Right lobe of liver (tissue), 6 donors: Measurements from ENCODE around the gene DDX46. TPM values are rescaled to one million over a fixed set of nuclear protein-coding genes. Genes with fewer than 3 reads are reported as not detected.

Experiments
- ATAC-seq, 4 donors: fragments of 200-7000 bp; cut with Tn5 transposase; one replicate each; pipeline ENCODE4 v1.9.1; 2020; ENCODE audit warnings: mild to moderate bottlenecking in 4 of 4, moderate library complexity in 4 of 4
- DNase-seq, 3 donors: peaks; one replicate each; pipeline ENCODE4 v3.0.0-alpha.2; 2020
- H3K27ac ChIP-seq, 3 donors: fragments of 200-600 bp; one replicate each; pipeline ENCODE4 v1.8.0; 2022
- H3K27me3 ChIP-seq, 2 donors: fragments of 200-600 bp; one replicate each; pipeline ENCODE4 v1.8.0; 2022
- H3K36me3 ChIP-seq, 4 donors: fragments of 200-600 bp; sonication (generic) in 1 of 4; one replicate each; pipeline versions ENCODE4 v1.5.1 to v1.8.0; 2017 to 2022; ENCODE audit warnings: control low read depth in 1 of 4
- H3K4me1 ChIP-seq, 4 donors: fragments of 200-600 bp; sonication (generic) in 1 of 4; one replicate each; pipeline versions ENCODE4 v1.5.1 to v1.8.0; 2017 to 2022; ENCODE audit warnings: control low read depth in 1 of 4
- H3K4me3 ChIP-seq, 3 donors: fragments of 200-600 bp; one replicate each; pipeline ENCODE4 v1.8.0; 2022
- H3K9me3 ChIP-seq, 4 donors: fragments of 200-600 bp; sonication (generic) in 1 of 4; one replicate each; pipeline versions ENCODE4 v1.5.1 to v1.8.0; 2017 to 2022; ENCODE audit warnings: control low read depth in 1 of 4
- POLR2A ChIP-seq: fragments of 450-650 bp; IDR thresholded peaks from one replicate; pipeline ENCODE4 v1.6.1; 2017; ENCODE audit warnings: antibody characterized with exemption, mild to moderate bottlenecking
- WGBS: methylation state at CpG from one replicate; pipeline ENCODE4 v1.1.6; 2018; ENCODE audit warnings: low coverage, low lambda C conversion rate; ENCODE audit not compliant: insufficient coverage; ENCODE audit errors: missing lambda C conversion rate; 5-methylcytosine and 5-hydroxymethylcytosine counted together
- intact Hi-C, 2 donors: fragments of 100-400 bp; cut with DNase I; formaldehyde crosslinking; loops; one replicate each; pipeline versions ENCODE4 v1.11.2 to v1.14.1; 2022
- total RNA-seq, 6 experiments: library from RNA; depleted of rRNA in 2 of 6; stranded (reverse); fragments of >200 nt in 2 of 6; fragmentation: NEBNext Ultra II Directional in 3 of 6; extraction: Animal tissue kit (Norgen Biotek cat#: 25700) in 3 of 6; gene quantifications; one replicate each; pipeline versions ENCODE4 v1.1.0 to v1.2.4, GENCODE V29; 2016 to 2023
- TF ChIP-seq, protein P1 (sequence below), 4 donors: fragments of 200-600 bp in 3 of 4; fragments of 450-650 bp in 1 of 4; IDR thresholded peaks; one replicate each; pipeline versions ENCODE4 v1.5.1 to v1.8.0; 2016 to 2022; ENCODE audit warnings: antibody characterized with exemption in 4 of 4, mild to moderate bottlenecking in 2 of 4
- donor health status: DM: no; HTN: yes; CAD: no.
- donor health status: DM: no; HTN: no; CAD: no.
- donor health status: DM: no; HTN: no; CAD: no.
- donor health status: DM: no; HTN: yes; CAD: no.
- donor health status: DM: no; HTN: yes; CAD: no.

DDX46 gene
- total RNA-seq, 6 experiments from 2014 or later: 13.6 to 22.6 (median 20.6) TPM

DNA sequence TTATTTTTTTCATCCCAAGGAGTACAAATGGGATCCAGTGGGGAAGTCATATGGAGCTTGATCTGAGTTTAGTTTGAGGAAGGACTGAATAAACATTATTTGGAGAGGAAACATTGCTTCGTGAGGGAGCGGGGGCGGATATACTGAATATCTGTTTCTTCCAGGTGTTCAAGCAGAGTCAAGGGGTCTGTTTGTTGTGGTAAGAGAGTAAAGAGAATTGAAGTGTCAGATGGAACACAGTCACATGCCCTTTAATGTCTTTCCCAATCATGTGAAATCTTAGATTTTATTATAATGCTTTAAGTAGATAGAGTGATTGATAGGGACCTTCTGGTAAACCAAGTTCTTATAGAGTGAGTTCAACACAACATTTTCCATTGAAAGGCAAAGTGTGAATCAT is 33.7 kb downstream of the DDX46 start:
- Histone ChIP-seq H3K4me1 (no peaks in the 10 kb centered on the region), H3K27me3 (no peaks in the 10 kb centered on the region), H3K4me3 (no peak overlapping the region), H3K9me3 (no peaks in the 10 kb centered on the region), H3K27ac (no peak overlapping the region), H3K36me3 (peaks cover 5 to 76% (median 31%) of the 10 kb centered on the region in 4 donors)
- intact Hi-C loops: no loop called here
- ATAC-seq (no peak), DNase-seq (no peak)
- 94% methylated on average over 3 of the region's 3 CpGs for WGBS
- no peak for TF ChIP-seq POLR2A
- TF ChIP-seq, protein P1, sequence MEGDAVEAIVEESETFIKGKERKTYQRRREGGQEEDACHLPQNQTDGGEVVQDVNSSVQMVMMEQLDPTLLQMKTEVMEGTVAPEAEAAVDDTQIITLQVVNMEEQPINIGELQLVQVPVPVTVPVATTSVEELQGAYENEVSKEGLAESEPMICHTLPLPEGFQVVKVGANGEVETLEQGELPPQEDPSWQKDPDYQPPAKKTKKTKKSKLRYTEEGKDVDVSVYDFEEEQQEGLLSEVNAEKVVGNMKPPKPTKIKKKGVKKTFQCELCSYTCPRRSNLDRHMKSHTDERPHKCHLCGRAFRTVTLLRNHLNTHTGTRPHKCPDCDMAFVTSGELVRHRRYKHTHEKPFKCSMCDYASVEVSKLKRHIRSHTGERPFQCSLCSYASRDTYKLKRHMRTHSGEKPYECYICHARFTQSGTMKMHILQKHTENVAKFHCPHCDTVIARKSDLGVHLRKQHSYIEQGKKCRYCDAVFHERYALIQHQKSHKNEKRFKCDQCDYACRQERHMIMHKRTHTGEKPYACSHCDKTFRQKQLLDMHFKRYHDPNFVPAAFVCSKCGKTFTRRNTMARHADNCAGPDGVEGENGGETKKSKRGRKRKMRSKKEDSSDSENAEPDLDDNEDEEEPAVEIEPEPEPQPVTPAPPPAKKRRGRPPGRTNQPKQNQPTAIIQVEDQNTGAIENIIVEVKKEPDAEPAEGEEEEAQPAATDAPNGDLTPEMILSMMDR (IDR thresholded peaks at IDR 0.05): no peak

DNA sequence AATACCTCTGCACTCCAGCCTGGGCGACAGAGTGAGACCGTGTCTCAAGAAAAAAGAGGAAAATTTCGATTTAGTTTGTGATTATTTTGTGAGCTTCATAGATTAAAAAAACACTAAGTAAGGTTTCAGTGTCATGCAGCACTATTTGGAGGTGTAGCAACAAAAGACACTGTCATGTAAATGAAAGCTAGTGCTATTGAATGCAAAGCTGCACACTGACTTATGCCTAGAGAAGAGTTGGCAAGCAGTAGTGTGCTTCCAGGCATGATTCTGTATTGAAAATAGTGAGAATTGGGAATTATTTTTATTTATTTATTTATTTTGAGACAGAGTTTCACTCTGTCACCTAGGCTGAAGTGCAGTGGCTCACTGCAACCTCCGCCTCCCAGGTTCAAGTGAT is 34.5 kb downstream of the DDX46 start:
- intact Hi-C loops: no loop called here
- Histone ChIP-seq H3K27me3 (no peaks in the 10 kb centered on the region), H3K4me3 (no peak overlapping the region), H3K36me3 (peaks cover 5 to 81% (median 31%) of the 10 kb centered on the region in 4 donors), H3K9me3 (no peaks in the 10 kb centered on the region), H3K27ac (no peak overlapping the region), H3K4me1 (no peaks in the 10 kb centered on the region)
- WGBS: 94% methylated on average over 4 of the region's 4 CpGs
- TF ChIP-seq POLR2A: no peak
- no peak for ATAC-seq
- no peak for DNase-seq

DNA sequence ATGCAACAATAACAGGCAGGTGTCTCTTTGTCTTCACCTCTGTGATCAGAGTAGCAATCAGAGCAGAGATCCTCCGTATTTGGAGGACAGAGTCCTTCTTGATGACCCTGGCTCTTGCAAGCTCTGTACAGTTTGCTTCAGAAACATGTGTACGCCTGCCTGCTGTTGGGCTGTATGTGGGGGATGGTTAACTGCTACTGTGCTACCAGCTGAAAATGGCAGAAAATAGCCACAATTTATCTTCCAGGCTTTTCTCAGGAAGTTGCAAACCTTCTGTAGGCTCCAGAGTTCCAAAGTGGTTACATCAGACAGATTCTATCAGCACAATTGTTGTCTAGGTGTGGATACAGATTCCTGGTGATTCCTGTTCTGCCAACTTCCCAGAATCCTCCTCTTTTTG is 35.5 kb downstream of the DDX46 start:
- intact Hi-C loops: no loop called here
- WGBS: 55% methylated on average over 2 of the region's 2 CpGs
- Histone ChIP-seq H3K27ac (no peak overlapping the region), H3K9me3 (no peaks in the 10 kb centered on the region), H3K4me1 (no peaks in the 10 kb centered on the region), H3K36me3 (peaks cover 5 to 83% (median 28%) of the 10 kb centered on the region in 4 donors), H3K27me3 (no peaks in the 10 kb centered on the region), H3K4me3 (no peak overlapping the region)
- no peak for ATAC-seq
- DNase-seq: no peak
- TF ChIP-seq, protein P1 (IDR thresholded peaks at IDR 0.05): no peak
- no peak for TF ChIP-seq POLR2A

DNA sequence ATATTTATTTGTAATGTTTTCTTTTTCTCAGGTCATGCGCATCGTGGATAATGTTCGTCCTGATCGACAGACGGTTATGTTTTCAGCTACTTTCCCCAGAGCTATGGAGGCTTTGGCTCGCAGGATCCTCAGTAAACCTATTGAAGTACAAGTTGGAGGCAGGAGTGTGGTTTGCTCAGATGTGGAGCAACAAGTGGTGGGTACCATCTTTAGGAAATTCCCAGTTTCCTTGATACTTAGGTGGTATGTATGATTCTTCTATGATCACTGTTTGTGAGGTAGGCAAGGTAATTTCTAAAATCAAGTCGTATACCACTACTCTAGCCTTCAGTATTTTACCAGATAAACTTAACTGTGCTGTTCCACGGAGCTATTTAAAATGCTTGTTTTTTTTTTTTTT is 36.2 kb downstream of the DDX46 start:
- no peak overlapping the region for H3K4me3 ChIP-seq
- no peak for DNase-seq
- intact Hi-C loops: no loop called here
- no peak for TF ChIP-seq POLR2A
- TF ChIP-seq, protein P1 (IDR thresholded peaks at IDR 0.05): no peak
- H3K27ac ChIP-seq: no peak overlapping the region
- WGBS: 92% methylated on average over 4 of the region's 8 CpGs
- H3K36me3 ChIP-seq: peaks cover 5 to 78% (median 28%) of the 10 kb centered on the region in 4 donors
- H3K4me1 ChIP-seq: no peaks in the 10 kb centered on the region
- H3K27me3 ChIP-seq: no peaks in the 10 kb centered on the region
- H3K9me3 ChIP-seq: no peaks in the 10 kb centered on the region
- ATAC-seq: no peak

DNA sequence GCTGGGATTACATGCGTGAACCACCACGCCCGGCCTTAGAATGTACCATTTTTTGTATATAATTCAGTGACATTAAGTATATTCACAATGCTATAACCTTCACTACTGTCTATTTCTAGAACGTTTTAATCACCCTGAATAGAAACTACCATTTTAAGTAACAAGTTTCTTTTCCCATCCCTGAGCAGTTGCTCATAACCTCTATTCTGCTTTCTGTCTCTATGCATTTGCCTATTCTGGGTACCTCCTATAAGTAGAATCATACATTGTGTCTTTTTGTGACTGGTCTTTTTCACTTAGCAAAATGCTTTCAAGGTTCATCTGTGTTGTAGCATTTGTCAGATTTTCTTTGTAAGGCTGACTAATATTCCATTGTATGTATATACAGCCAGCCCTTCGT is 39.9 kb downstream of the DDX46 start:
- H3K27ac ChIP-seq: no peak overlapping the region
- peaks cover 5 to 55% (median 16%) of the 10 kb centered on the region in 4 donors for H3K36me3 ChIP-seq
- no peaks in the 10 kb centered on the region for H3K4me1 ChIP-seq
- ATAC-seq: no peak
- H3K27me3 ChIP-seq: no peaks in the 10 kb centered on the region
- no peaks in the 10 kb centered on the region for H3K9me3 ChIP-seq
- no peak for DNase-seq
- H3K4me3 ChIP-seq: no peak overlapping the region
- TF ChIP-seq, protein P1 (IDR thresholded peaks at IDR 0.05): no peak
- no peak for TF ChIP-seq POLR2A
- intact Hi-C loops: no loop called here
- 56% methylated on average over 2 of the region's 5 CpGs for WGBS
